CD14-positive monocyte (primary cell): ENCODE data around the gene DTNBP1. TPM values are rescaled to one million over a fixed set of nuclear protein-coding genes. Genes with fewer than 3 reads are reported as not detected.

Experiments
- DNase-seq, 3 donors: peaks; one replicate each; pipeline ENCODE4 v3.0.0-alpha.2; 2011 to 2022
- H2AFZ ChIP-seq: 2 replicates; pipeline ENCODE4 v1.6.0; 2012; ENCODE audit warnings: mild to moderate bottlenecking, low read depth, low read length, inconsistent platforms; ENCODE audit not compliant: insufficient read depth, poor library complexity, severe bottlenecking
- H3K27ac ChIP-seq, 2 donors: 1 replicate in 1 of 2; 2 replicates in 1 of 2; pipeline ENCODE4 v1.5.1; 2012 to 2013; ENCODE audit warnings: low read length in 2 of 2, control low read depth in 1 of 2, inconsistent platforms in 1 of 2, low read depth in 1 of 2, mild to moderate bottlenecking in 1 of 2
- H3K27me3 ChIP-seq, 2 donors: one replicate each; pipeline versions ENCODE4 v1.6.0 to v1.6.1; 2011 to 2013; ENCODE audit warnings: low read length in 2 of 2; ENCODE audit not compliant: control insufficient read depth in 2 of 2, insufficient read depth in 2 of 2
- H3K36me3 ChIP-seq, 2 donors: replicated peaks in 1 of 2; 1 replicate in 1 of 2; 2 replicates in 1 of 2; pipeline versions ENCODE4 v1.5.1 to v1.6.1; 2012 to 2013; ENCODE audit warnings: low read length in 2 of 2, control low read depth in 1 of 2, inconsistent platforms in 1 of 2, mild to moderate bottlenecking in 1 of 2; ENCODE audit not compliant: insufficient read depth in 2 of 2, control insufficient read depth in 1 of 2
- H3K4me1 ChIP-seq, 2 donors: 1 replicate in 1 of 2; 2 replicates in 1 of 2; pipeline versions ENCODE4 v1.5.1 to v1.6.1; 2012 to 2013; ENCODE audit warnings: low read length in 2 of 2, control low read depth in 1 of 2, inconsistent platforms in 1 of 2, mild to moderate bottlenecking in 1 of 2, moderate library complexity in 1 of 2; ENCODE audit not compliant: insufficient read depth in 2 of 2, control insufficient read depth in 1 of 2
- H3K4me2 ChIP-seq: replicated peaks from 2 replicates; pipeline ENCODE3; 2012; ENCODE audit warnings: low read length, moderate library complexity, mild to moderate bottlenecking; ENCODE audit not compliant: poor library complexity, severe bottlenecking; ENCODE audit errors: extremely low read depth
- H3K4me3 ChIP-seq, 3 experiments: fragments of 200-600 bp in 1 of 3; sonication (generic) in 1 of 3; replicated peaks in 1 of 3; 1 replicate in 2 of 3; 2 replicates in 1 of 3; pipeline ENCODE4 v1.5.1; 2011 to 2013; ENCODE audit warnings: low read length in 3 of 3, mild to moderate bottlenecking in 3 of 3, control low read depth in 2 of 3, low read depth in 2 of 3, inconsistent platforms in 1 of 3, moderate library complexity in 1 of 3
- H3K79me2 ChIP-seq: 2 replicates; pipeline ENCODE4 v1.6.0; 2012; ENCODE audit warnings: mild to moderate bottlenecking, control low read depth, inconsistent platforms, low read length, moderate library complexity; ENCODE audit not compliant: insufficient read depth
- H3K9ac ChIP-seq: 2 replicates; pipeline ENCODE4 v1.6.0; 2017; ENCODE audit warnings: low read length, mild to moderate bottlenecking; ENCODE audit not compliant: insufficient read depth, poor library complexity, severe bottlenecking
- H3K9me3 ChIP-seq, 2 donors: replicated peaks in 1 of 2; 1 replicate in 1 of 2; 2 replicates in 1 of 2; pipeline versions ENCODE4 v1.5.1 to v1.6.1; 2012 to 2013; ENCODE audit warnings: low read length in 2 of 2, control low read depth in 1 of 2; ENCODE audit not compliant: control insufficient read depth in 1 of 2, insufficient read depth in 1 of 2
- H4K20me1 ChIP-seq: 2 replicates; pipeline ENCODE4 v1.6.0; 2012; ENCODE audit warnings: mild to moderate bottlenecking, low read length, control low read depth, moderate library complexity; ENCODE audit not compliant: insufficient read depth
- H3K27ac Mint-ChIP-seq, 7 donors: one replicate each; pipeline ENCODE4 v1.8.0; 2020; ENCODE audit warnings: mild to moderate bottlenecking in 7 of 7, mixed read lengths in 7 of 7, moderate library complexity in 6 of 7, inconsistent platforms in 2 of 7
- H3K27me3 Mint-ChIP-seq, 3 donors: one replicate each; pipeline ENCODE4 v1.8.0; 2021 to 2022; ENCODE audit warnings: low read depth in 3 of 3, mild to moderate bottlenecking in 3 of 3, mixed read lengths in 3 of 3, moderate library complexity in 3 of 3, inconsistent platforms in 1 of 3
- H3K36me3 Mint-ChIP-seq, 2 donors: one replicate each; pipeline ENCODE4 v1.8.0; 2020; ENCODE audit warnings: mixed read lengths in 2 of 2, inconsistent platforms in 1 of 2, mild to moderate bottlenecking in 1 of 2
- H3K4me1 Mint-ChIP-seq: one replicate; pipeline ENCODE4 v1.8.0; 2020; ENCODE audit warnings: mild to moderate bottlenecking, mixed read lengths
- H3K4me3 Mint-ChIP-seq, 2 donors: one replicate each; pipeline ENCODE4 v1.8.0; 2020; ENCODE audit warnings: mild to moderate bottlenecking in 2 of 2, mixed read lengths in 2 of 2, moderate library complexity in 1 of 2
- H3K9me3 Mint-ChIP-seq, 7 donors: one replicate each; pipeline ENCODE4 v1.8.0; 2020 to 2022; ENCODE audit warnings: mixed read lengths in 7 of 7, mild to moderate bottlenecking in 6 of 7, moderate library complexity in 6 of 7, inconsistent platforms in 2 of 7
- WGBS: methylation state at CpG from one replicate; pipeline ENCODE4 v1.1.5; 2013; ENCODE audit warnings: missing lambda C conversion rate; ENCODE audit not compliant: insufficient coverage; 5-methylcytosine and 5-hydroxymethylcytosine counted together
- intact Hi-C, 2 donors: fragments of 100-400 bp; cut with micrococcal nuclease; formaldehyde crosslinking; loops; one replicate each; pipeline versions ENCODE4 v1.15.0 to v1.15.1; 2023
- polyA plus RNA-seq, 3 donors: library from polyadenylated mRNA; depleted of rRNA in 1 of 3; unstranded in 2 of 3; stranded (reverse) in 1 of 3; fragments of 300-500 nt in 2 of 3; fragments of >200 nt in 1 of 3; fragmentation: Illumina TruSeq in 2 of 3; gene quantifications; 1 replicate in 2 of 3; 2 replicates in 1 of 3; pipeline ENCODE4 v1.2.3, GENCODE V29; 2012 to 2021
- TF ChIP-seq, protein P1 (sequence below): fragments of 200-600 bp; IDR thresholded peaks from one replicate; pipeline ENCODE4 v1.8.0; 2022; ENCODE audit warnings: antibody characterized with exemption, mild to moderate bottlenecking

Gene DTNBP1
- polyA plus RNA-seq, 3 donors, result 19.7 to 26.9 (median 20.5) TPM

DNA sequence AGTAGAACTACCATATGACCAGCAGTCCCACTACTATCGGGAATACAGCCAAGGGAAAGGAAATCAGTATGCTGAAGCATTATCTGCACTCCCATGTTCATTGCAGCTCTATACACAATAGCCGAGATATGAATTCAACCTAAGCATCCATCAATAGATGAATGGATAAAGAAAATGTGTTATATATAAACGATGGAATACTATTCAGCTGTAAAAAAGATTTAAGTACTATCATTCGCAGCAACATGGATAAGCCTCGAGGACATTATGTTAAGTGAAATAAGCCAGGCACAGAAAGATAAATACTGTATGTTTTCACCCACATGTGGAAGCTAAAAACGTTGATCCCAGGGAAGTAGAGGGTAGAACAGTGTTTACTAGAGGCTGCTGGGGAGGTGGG, 44.1 kb downstream of the DTNBP1 start:
- Histone ChIP-seq H3K4me3 (no peak overlapping the region), H2AFZ (no peak overlapping the region), H3K4me2 (no peak overlapping the region), H3K27ac (no peak overlapping the region), H3K79me2 (peaks cover 75% of the 10 kb centered on the region), H3K27me3 (no peaks in the 10 kb centered on the region), H4K20me1 (peaks cover 11% of the 10 kb centered on the region), H3K4me1 (peaks cover 21 to 27% of the 10 kb centered on the region in 2 donors), H3K9ac (no peak overlapping the region), H3K9me3 (no peaks in the 10 kb centered on the region), H3K36me3 (peaks cover 7 to 26% of the 10 kb centered on the region in 2 donors)
- H3K36me3 Mint-ChIP-seq, result peaks cover 24 to 27% of the 10 kb centered on the region in 2 donors
- H3K4me1 Mint-ChIP-seq, result peaks cover 35% of the 10 kb centered on the region
- DNase-seq, result no peak
- peaks cover 0 to 2% (median 0%) of the 10 kb centered on the region in 7 donors for H3K9me3 Mint-ChIP-seq
- TF ChIP-seq, protein P1, sequence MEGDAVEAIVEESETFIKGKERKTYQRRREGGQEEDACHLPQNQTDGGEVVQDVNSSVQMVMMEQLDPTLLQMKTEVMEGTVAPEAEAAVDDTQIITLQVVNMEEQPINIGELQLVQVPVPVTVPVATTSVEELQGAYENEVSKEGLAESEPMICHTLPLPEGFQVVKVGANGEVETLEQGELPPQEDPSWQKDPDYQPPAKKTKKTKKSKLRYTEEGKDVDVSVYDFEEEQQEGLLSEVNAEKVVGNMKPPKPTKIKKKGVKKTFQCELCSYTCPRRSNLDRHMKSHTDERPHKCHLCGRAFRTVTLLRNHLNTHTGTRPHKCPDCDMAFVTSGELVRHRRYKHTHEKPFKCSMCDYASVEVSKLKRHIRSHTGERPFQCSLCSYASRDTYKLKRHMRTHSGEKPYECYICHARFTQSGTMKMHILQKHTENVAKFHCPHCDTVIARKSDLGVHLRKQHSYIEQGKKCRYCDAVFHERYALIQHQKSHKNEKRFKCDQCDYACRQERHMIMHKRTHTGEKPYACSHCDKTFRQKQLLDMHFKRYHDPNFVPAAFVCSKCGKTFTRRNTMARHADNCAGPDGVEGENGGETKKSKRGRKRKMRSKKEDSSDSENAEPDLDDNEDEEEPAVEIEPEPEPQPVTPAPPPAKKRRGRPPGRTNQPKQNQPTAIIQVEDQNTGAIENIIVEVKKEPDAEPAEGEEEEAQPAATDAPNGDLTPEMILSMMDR, result no peak
- H3K27me3 Mint-ChIP-seq, result no peaks in the 10 kb centered on the region
- H3K4me3 Mint-ChIP-seq, result no peak overlapping the region
- no peak overlapping the region for H3K27ac Mint-ChIP-seq
- intact Hi-C loops, result no loop called here
- WGBS, result 100% methylated on average over 3 of the region's 6 CpGs

DNA sequence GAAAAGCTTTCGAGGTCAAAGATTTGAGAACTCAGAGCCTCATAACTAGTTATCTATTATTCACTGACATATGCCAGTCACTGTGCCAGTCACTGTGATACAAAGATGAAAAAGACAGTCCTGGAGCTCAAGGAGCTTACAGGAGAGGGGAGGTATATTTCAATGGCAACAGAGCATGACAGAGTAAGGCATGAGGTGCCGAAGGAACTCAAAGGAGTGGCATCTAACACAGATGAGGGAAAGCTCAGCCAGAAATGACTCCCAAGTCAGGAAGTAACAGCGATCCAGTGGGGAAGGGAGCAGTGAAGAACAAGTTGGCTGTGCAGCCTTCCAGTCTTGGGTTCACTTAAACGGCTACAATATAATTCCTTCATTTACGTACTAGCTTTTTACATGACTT, 46.6 kb downstream of the DTNBP1 start:
- Mint-ChIP-seq H3K4me3 (no peak overlapping the region), H3K36me3 (peaks cover 35 to 40% of the 10 kb centered on the region in 2 donors), H3K27me3 (no peaks in the 10 kb centered on the region), H3K27ac (peak overlapping the region in 1 of 7 donors; percentile 89), H3K4me1 (peaks cover 30% of the 10 kb centered on the region), H3K9me3 (peaks cover 0 to 2% (median 0%) of the 10 kb centered on the region in 7 donors)
- no peak for DNase-seq
- Histone ChIP-seq H3K4me1 (peaks cover 11 to 19% of the 10 kb centered on the region in 2 donors), H3K9ac (no peak overlapping the region), H3K4me3 (no peak overlapping the region), H3K4me2 (no peak overlapping the region), H3K27me3 (no peaks in the 10 kb centered on the region), H3K9me3 (no peaks in the 10 kb centered on the region), H3K36me3 (peaks cover 7 to 35% of the 10 kb centered on the region in 2 donors), H4K20me1 (peaks cover 8% of the 10 kb centered on the region), H3K79me2 (peaks cover 58% of the 10 kb centered on the region), H3K27ac (peak overlapping the region in 1 of 2 donors; percentile 54), H2AFZ (no peak overlapping the region)
- TF ChIP-seq, protein P1, result no peak
- WGBS, result 100% methylated on average over 1 of the region's 5 CpGs
- intact Hi-C loops, result no loop called here
